Measurements from ENCODE around the gene RASSF1. TPM values are rescaled to one million over a fixed set of nuclear protein-coding genes. Genes with fewer than 3 reads are reported as not detected.

Gene RASSF1
- total RNA-seq, 1 experiment from 2014 or later = 29.6 TPM

DNA sequence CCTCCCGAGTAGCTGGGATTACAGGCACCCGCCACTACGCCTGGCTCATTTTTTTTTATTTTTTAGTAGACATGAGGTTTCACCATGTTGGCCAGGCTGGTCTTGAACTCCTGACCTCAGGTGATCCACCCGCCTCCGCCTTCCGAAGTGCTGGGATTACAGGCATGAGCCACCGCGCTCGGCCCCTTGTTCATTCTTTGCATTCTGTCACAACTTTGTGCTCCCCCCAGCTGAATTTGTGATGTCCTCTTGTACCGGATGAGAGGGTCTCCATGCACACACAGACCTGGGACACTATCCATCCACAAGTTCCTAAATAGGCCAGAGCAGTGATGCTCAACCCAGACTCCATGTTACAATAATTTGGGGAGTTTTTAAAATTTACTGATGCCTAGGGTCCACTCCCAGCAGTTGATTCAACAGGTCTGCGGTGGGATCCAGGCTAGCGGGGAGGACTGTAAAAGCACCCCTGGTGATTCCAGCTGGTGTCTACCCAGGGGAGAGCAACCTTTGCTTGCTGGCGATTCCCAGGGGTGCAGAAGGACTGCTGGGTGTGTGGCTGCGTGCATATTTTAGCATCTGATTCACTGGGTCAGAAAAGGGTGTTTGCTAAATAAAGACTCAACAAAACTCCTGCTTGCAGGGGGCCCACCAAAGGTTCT lies 1.0 kb downstream of the RASSF1 start:
- Histone ChIP-seq H3K4me2 (ENCODE audit: low read length) (peak overlapping the region; percentile 95), H3K79me2 (ENCODE audit: insufficient read depth, low read length) (peaks cover 47% of the 10 kb centered on the region), H3K36me3 (ENCODE audit: control insufficient read depth in 1 of 2, insufficient read depth in 2 of 2, low read length in 2 of 2) (peaks cover 0 to 5% of the 10 kb centered on the region in 2 experiments; a peak in 1 of 4 replicates), H2AFZ (ENCODE audit: low read depth, low read length, poor library complexity, severe bottlenecking) (no peak overlapping the region), H3K27me3 (ENCODE audit: insufficient read depth, low read length) (no peaks in the 10 kb centered on the region), H3K27ac (ENCODE audit: low read depth, low read length) (peak overlapping the region; percentile 82), H3K9ac (ENCODE audit: low read length) (peak overlapping the region; percentile 98), H3K4me3 (replicated peaks in 1 of 2; ENCODE audit: low read depth in 1 of 2, low read length in 2 of 2) (peak overlapping the region; percentile 62 to 89), H3K9me2 (ENCODE audit: insufficient read depth) (no peaks in the 10 kb centered on the region), H3K9me3 (ENCODE audit: control insufficient read depth in 1 of 2, insufficient read depth in 1 of 2, low read depth in 1 of 2, low read length in 2 of 2) (no peaks in the 10 kb centered on the region), H4K20me1 (ENCODE audit: insufficient read depth) (no peaks in the 10 kb centered on the region; the same call in 1 of the 2 replicates), H3K4me1 (ENCODE audit: control insufficient read depth in 1 of 2, insufficient read depth in 2 of 2, low read length in 2 of 2) (peaks cover 29 to 60% of the 10 kb centered on the region in 2 experiments)
- BruUV-seq (replicated peaks) = no TSS peak
- RAD21 ChIA-PET (ENCODE audit: low non-redundant PET in 1 of 2, low total read pairs in 2 of 2, uncharacterized antibody in 2 of 2, unreplicated experiment in 2 of 2) = interaction anchor here in 1 of 2 experiments (0.5 kb wide), 1 partner anchor 113 kb away, joined by 4 read pairs; no protein-coding TSS in a partner anchor
- CTCF ChIA-PET = no interaction called here
- no peak for TF ChIP-seq POLR2AphosphoS5 (IDR thresholded peaks at IDR 0.05; ENCODE audit: low read depth, low read length)
- no peak for TF ChIP-seq JUND (IDR thresholded peaks at IDR 0.05)
- TF ChIP-seq SIN3A (IDR thresholded peaks at IDR 0.05; ENCODE audit: low read depth) = no peak
- TF ChIP-seq CEBPB (IDR thresholded peaks at IDR 0.05; ENCODE audit: low read depth) = no peak
- no peak for TF ChIP-seq POLR2A (IDR thresholded peaks at IDR 0.05; ENCODE audit: borderline replicate concordance, extremely low read depth, insufficient read depth, insufficient read length)
- intact Hi-C loops (cut with micrococcal nuclease) = no loop called here
- DNase-seq (ENCODE audit: low read depth, low spot score) (no peak), ATAC-seq (no peak)
- POLR2A ChIA-PET = no interaction called here

DNA sequence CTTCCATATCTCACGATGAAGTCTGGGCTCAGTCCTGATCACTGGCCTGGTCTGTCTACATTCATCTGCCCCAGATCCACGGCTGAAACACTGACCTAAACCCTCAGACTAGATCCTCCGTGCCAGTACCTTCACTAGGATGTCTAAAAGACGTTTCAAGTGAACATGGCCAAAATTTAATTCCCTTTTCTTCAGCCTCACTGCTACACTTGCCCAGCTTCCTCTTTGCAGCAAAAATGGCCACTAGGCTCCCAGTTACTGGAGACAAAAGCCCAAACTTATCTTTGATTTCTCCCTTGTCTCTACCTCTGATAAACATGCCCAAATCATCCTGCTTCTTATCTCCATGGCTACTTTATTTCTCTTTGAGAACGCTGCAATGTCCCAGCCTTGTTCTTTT lies 1.7 kb downstream of the RASSF1 start:
- H3K9ac ChIP-seq (ENCODE audit: low read length) = peak overlapping the region; percentile 98
- no peak overlapping the region for H2AFZ ChIP-seq (ENCODE audit: low read depth, low read length, poor library complexity, severe bottlenecking)
- ChIA-PET POLR2A (interaction anchor here (0.8 kb wide), 1 partner anchor 12 kb away, joined by 3 read pairs; the partner anchor contains the start of genes CYB561D2 and NPRL2), CTCF (interaction anchor here (2.6 kb wide), 2 partner anchors 9 to 17 kb away, joined by 11 to 24 read pairs; no protein-coding TSS in a partner anchor), RAD21 (ENCODE audit: low non-redundant PET in 1 of 2, low total read pairs in 2 of 2, uncharacterized antibody in 2 of 2, unreplicated experiment in 2 of 2) (no interaction called here)
- no peaks in the 10 kb centered on the region; the same call in 1 of the 2 replicates for H4K20me1 ChIP-seq (ENCODE audit: insufficient read depth)
- H3K79me2 ChIP-seq (ENCODE audit: insufficient read depth, low read length) = peaks cover 53% of the 10 kb centered on the region
- H3K4me3 ChIP-seq (replicated peaks in 1 of 2; ENCODE audit: low read depth in 1 of 2, low read length in 2 of 2) = peak overlapping the region; percentile 62 to 89; a peak in 3 of 4 replicates
- no TSS peak for BruUV-seq (replicated peaks)
- H3K27ac ChIP-seq (ENCODE audit: low read depth, low read length) = peak overlapping the region; percentile 82
- no peaks in the 10 kb centered on the region for H3K9me2 ChIP-seq (ENCODE audit: insufficient read depth)
- H3K27me3 ChIP-seq (ENCODE audit: insufficient read depth, low read length) = no peaks in the 10 kb centered on the region
- DNase-seq (ENCODE audit: low read depth, low spot score) (no peak), ATAC-seq (no peak)
- TF ChIP-seq FOSL1 (IDR thresholded peaks at IDR 0.05; ENCODE audit: low read depth) (no peak), JUND (IDR thresholded peaks at IDR 0.05) (no peak)
- peak overlapping the region; percentile 95 for H3K4me2 ChIP-seq (ENCODE audit: low read length)
- H3K36me3 ChIP-seq (ENCODE audit: control insufficient read depth in 1 of 2, insufficient read depth in 2 of 2, low read length in 2 of 2) = peaks cover 0 to 12% of the 10 kb centered on the region in 2 experiments; a peak in 2 of 4 replicates
- intact Hi-C loops (cut with micrococcal nuclease) = no loop called here
- H3K9me3 ChIP-seq (ENCODE audit: control insufficient read depth in 1 of 2, insufficient read depth in 1 of 2, low read depth in 1 of 2, low read length in 2 of 2) = no peaks in the 10 kb centered on the region
- H3K4me1 ChIP-seq (ENCODE audit: control insufficient read depth in 1 of 2, insufficient read depth in 2 of 2, low read length in 2 of 2) = peaks cover 29 to 65% of the 10 kb centered on the region in 2 experiments
